Measurements from ENCODE around the gene PROSER1. TPM values are rescaled to one million over a fixed set of nuclear protein-coding genes. Genes with fewer than 3 reads are reported as not detected.

The PROSER1 gene
- total and polyA plus RNA-seq, 4 donors: 13.0 to 59.6 (median 24.2) TPM

GRCh38 chr13:38970380-38971051, 67.4 kb downstream of the PROSER1 start:
- Histone ChIP-seq H3K9ac (ENCODE audit: insufficient read depth in 1 of 2, low read length in 2 of 2) (no peak overlapping the region), H3K27ac (ENCODE audit: low read depth in 1 of 2, low read length in 1 of 2) (no peak overlapping the region), H3K4me3 (no peak overlapping the region), H3K9me3 (ENCODE audit: control insufficient read depth in 4 of 4, insufficient read depth in 3 of 4, low read length in 3 of 4) (no peaks in the 10 kb centered on the region), H3K27me3 (ENCODE audit: control insufficient read depth in 3 of 3, insufficient read depth in 3 of 3, low read length in 2 of 3) (no peaks in the 10 kb centered on the region), H3K36me3 (ENCODE audit: control insufficient read depth in 4 of 4, insufficient read depth in 4 of 4, low read length in 4 of 4) (no peaks in the 10 kb centered on the region), H3K4me1 (ENCODE audit: control insufficient read depth in 5 of 5, insufficient read depth in 5 of 5, low read length in 5 of 5) (peaks cover 0 to under 1% (median 0%) of the 10 kb centered on the region in 5 donors)
- TF ChIP-seq CTCF (IDR thresholded peaks at IDR 0.05; ENCODE audit: control extremely low read depth, extremely low read depth): no peak
- WGBS, 2 donors: 76 to 85% methylated on average over 4 of the region's 4 CpGs
- DNase-seq (no peak), ATAC-seq (ENCODE audit: insufficient read depth, low FRiP score) (no peak)

DNA sequence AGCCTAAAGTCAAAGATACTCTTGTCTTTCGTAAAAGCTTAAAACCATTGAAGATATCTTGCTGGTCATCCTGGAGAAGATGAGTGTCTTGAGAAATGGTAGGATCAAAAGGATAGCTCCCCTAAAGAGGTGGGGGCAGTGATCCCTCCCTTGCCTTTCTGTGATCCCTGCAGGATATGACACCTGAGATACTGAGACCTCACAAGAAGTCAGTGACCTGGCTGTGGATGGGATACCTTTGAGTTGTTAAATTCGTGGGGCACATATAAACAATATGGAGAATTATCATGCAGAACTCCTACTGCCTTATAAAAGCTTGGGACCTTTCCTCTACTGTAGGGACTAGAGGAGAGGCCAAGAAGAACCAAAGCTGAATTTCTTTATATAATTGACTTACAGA, 68.7 kb downstream of the PROSER1 start:
- Histone ChIP-seq H3K27ac (ENCODE audit: low read depth in 1 of 2, low read length in 1 of 2) (no peak overlapping the region), H3K9ac (ENCODE audit: insufficient read depth in 1 of 2, low read length in 2 of 2) (no peak overlapping the region), H3K4me3 (no peak overlapping the region), H3K27me3 (ENCODE audit: control insufficient read depth in 3 of 3, insufficient read depth in 3 of 3, low read length in 2 of 3) (no peaks in the 10 kb centered on the region), H3K9me3 (ENCODE audit: control insufficient read depth in 4 of 4, insufficient read depth in 3 of 4, low read length in 3 of 4) (no peaks in the 10 kb centered on the region), H3K4me1 (ENCODE audit: control insufficient read depth in 5 of 5, insufficient read depth in 5 of 5, low read length in 5 of 5) (peaks cover 0 to 3% (median 0%) of the 10 kb centered on the region in 5 donors), H3K36me3 (ENCODE audit: control insufficient read depth in 4 of 4, insufficient read depth in 4 of 4, low read length in 4 of 4) (no peaks in the 10 kb centered on the region)
- TF ChIP-seq CTCF (IDR thresholded peaks at IDR 0.05; ENCODE audit: control extremely low read depth, extremely low read depth): no peak
- no peak for DNase-seq
- no peak for ATAC-seq (ENCODE audit: insufficient read depth, low FRiP score)
- WGBS, 2 donors: 52 to 57% methylated on average over 2 of the region's 2 CpGs

- no peak for DNase-seq
- H3K9me3 ChIP-seq (ENCODE audit: control insufficient read depth in 4 of 4, insufficient read depth in 3 of 4, low read length in 3 of 4): no peaks in the 10 kb centered on the region
- no peaks in the 10 kb centered on the region for H3K27me3 ChIP-seq (ENCODE audit: control insufficient read depth in 3 of 3, insufficient read depth in 3 of 3, low read length in 2 of 3)
- 73 to 75% methylated on average over 2 of the region's 2 CpGs for WGBS, 2 donors
- peaks cover 0 to 3% (median 0%) of the 10 kb centered on the region in 5 donors for H3K4me1 ChIP-seq (ENCODE audit: control insufficient read depth in 5 of 5, insufficient read depth in 5 of 5, low read length in 5 of 5)
- no peak overlapping the region for H3K4me3 ChIP-seq
- H3K9ac ChIP-seq (ENCODE audit: insufficient read depth in 1 of 2, low read length in 2 of 2): no peak overlapping the region
- H3K27ac ChIP-seq (ENCODE audit: low read depth in 1 of 2, low read length in 1 of 2): no peak overlapping the region
- TF ChIP-seq CTCF (IDR thresholded peaks at IDR 0.05; ENCODE audit: control extremely low read depth, extremely low read depth): no peak
- H3K36me3 ChIP-seq (ENCODE audit: control insufficient read depth in 4 of 4, insufficient read depth in 4 of 4, low read length in 4 of 4): no peaks in the 10 kb centered on the region
- no peak for ATAC-seq (ENCODE audit: insufficient read depth, low FRiP score)
Observed at GRCh38 chr13:38967446-38967845, 70.4 kb downstream of the PROSER1 start.

- Histone ChIP-seq H3K27ac (ENCODE audit: low read depth in 1 of 2, low read length in 1 of 2) (no peak overlapping the region), H3K27me3 (ENCODE audit: control insufficient read depth in 3 of 3, insufficient read depth in 3 of 3, low read length in 2 of 3) (no peaks in the 10 kb centered on the region), H3K4me3 (no peak overlapping the region), H3K36me3 (ENCODE audit: control insufficient read depth in 4 of 4, insufficient read depth in 4 of 4, low read length in 4 of 4) (no peaks in the 10 kb centered on the region), H3K4me1 (ENCODE audit: control insufficient read depth in 5 of 5, insufficient read depth in 5 of 5, low read length in 5 of 5) (peaks cover 0 to 3% (median 0%) of the 10 kb centered on the region in 5 donors), H3K9me3 (ENCODE audit: control insufficient read depth in 4 of 4, insufficient read depth in 3 of 4, low read length in 3 of 4) (peaks cover 0 to 3% (median 0%) of the 10 kb centered on the region in 4 donors), H3K9ac (ENCODE audit: insufficient read depth in 1 of 2, low read length in 2 of 2) (no peak overlapping the region)
- 81 to 85% methylated on average over 4 of the region's 4 CpGs for WGBS, 2 donors
- ATAC-seq (ENCODE audit: insufficient read depth, low FRiP score) (no peak), DNase-seq (no peak)
- no peak for TF ChIP-seq CTCF (IDR thresholded peaks at IDR 0.05; ENCODE audit: control extremely low read depth, extremely low read depth)
Observed at GRCh38 chr13:38965281-38965680, 72.6 kb downstream of the PROSER1 start.
